Brain pericyte (primary cell): Measurements from ENCODE around the gene THRAP3.
A peak's percentile ranks its signal among the peaks of the same experiment; 100 is the strongest.

Source experiments
- DNase-seq: peaks from one replicate; pipeline ENCODE4 v3.0.0-alpha.2; 2012; ENCODE audit warnings: low read depth, low spot score

THRAP3 gene

DNA sequence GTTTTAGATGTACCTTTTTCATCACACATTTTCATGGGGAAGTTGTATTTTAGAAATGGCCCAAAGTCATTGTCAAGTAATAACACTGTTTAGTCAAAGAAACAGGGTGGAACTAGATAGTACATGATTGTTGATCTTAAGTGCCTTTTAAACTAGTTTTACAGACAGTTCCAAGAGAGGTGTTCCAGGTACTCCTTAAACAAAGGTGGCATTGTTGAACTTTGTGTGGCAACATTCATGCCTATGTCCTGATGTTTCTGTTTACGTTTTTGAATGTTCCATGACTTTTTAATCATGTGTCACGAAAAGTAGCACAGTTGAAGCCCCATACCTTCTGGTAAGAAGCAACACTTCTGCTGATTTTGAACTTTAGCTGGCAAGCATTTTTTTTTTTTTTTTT, 72.8 kb downstream of the THRAP3 start:
- no peak for DNase-seq

DNA sequence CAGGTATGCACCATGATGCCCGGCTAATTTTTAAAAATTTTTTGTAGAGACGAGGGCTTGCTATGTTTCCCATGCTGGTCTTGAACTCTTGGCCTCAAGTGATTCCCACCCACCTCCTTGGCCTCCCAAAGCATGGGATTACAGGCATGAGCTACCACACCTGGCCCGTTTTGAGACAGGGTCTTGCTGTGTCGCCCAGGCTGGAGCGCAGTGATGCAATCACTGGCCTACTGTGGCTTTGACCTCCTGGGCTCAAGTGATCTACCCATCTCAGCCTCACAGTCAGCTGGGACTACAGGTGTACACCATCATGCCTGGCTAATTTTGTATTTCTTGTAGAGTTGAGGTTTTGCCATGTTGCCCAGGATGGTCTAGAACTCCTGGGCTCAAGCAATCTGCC, 74.4 kb downstream of the THRAP3 start:
- no peak for DNase-seq

DNA sequence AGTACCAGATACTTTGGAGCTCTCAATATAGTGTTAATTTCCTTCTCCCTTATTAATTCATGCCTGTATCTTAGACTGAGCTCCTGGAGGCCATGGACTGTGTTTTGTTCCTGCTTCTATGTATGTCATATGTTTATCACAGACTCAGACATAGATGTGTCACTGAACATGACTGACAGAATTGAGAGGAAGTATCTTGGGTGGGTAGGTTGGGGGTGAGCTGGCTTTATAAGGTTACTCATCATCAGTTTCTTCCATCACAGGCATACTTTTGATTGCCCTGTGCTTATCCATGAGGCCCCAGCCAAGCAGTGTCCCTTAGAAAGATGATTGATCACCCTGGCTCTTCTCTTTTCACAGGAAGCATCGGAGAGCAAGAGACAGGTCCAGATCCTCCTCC, 76.3 kb downstream of the THRAP3 start:
- DNase-seq: no peak

DNA sequence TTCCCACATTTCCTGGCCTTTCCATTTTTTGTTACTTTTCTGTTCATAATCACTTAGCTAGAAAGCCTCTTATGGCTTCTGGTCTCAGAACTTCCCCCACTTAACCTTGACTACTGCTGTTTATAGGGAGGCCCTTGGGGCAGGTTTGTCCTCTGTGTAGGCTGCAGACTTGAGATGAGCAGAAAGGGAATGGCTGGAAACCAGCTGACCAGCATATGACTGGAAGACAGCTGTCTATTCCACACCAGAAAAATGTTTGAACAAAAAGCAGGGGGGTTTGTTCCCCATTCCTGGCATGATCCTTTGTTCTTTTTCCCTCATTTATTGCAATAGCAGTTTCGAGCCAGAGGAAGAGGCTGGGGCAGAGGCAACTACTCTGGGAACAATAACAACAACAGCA, 77.0 kb downstream of the THRAP3 start:
- no peak for DNase-seq

DNA sequence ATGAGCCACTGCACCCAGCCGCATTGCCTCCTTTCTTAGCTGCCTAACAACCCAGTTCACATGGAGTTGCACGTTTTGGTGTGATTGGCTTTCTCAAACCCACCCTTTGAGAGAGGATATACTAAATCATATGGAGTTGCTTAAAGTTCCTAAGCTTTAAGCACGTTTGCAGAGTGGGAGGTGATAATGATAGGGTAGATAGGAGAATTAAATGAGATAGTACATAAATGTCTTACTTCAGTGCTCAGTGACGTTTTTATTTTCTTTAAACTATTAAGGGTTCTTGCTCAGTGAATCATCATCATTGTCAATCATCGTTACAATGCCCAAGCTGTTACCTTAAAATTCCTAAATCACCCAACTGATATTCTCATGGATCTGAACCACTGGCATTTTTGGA, 79.0 kb downstream of the THRAP3 start:
- no peak for DNase-seq

DNA sequence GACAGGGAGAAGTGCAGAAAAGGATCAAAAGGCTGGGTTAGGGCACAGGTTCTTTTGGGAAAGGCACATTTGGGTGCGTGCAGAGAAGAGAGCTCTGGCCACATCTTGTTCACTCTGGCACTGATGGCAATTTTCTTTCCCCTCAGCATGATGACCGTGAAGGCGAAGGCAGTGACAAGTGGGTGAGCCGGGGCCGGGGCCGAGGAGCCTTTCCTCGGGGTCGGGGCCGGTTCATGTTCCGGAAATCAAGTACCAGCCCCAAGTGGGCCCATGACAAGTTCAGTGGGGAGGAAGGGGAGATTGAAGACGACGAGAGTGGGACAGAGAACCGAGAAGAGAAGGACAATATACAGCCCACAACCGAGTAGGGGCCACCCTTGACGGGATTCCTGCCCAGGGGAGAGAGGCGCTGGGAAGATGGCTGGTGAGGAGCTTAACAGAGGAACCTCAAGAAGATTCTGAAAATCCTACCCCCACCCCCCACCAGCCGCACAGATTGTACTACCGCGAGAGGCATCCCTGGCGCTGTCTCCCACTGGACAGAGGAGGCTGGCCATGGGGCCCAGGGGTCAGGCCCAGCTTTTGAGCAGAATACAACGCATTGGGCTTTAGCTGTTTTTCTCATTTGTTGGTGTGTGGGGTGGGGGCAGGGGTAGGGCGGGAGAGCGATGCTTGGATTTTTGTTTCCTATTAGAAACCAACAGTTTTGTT, 79.6 kb downstream of the THRAP3 start:
- DNase-seq: no peak

DNA sequence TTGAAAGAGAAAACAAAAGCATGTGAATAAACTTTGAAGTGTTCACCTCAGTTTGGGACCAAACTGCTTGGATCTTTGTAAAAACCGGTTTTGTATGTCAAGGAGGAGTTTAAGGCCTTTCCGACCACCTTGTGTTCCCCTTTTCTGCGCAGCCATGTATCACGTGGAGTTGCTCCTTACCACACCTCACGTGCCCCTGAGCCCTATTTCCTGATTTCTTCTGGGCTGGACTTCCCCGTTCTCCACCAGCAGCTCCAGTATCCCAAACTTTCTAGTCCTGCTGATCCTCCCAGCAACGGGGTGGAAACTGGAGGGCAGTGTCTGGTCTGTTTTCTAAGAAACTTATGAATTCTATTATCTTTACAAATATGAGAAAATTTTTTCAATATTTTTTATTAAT, 80.3 kb downstream of the THRAP3 start:
- DNase-seq: no peak

DNA sequence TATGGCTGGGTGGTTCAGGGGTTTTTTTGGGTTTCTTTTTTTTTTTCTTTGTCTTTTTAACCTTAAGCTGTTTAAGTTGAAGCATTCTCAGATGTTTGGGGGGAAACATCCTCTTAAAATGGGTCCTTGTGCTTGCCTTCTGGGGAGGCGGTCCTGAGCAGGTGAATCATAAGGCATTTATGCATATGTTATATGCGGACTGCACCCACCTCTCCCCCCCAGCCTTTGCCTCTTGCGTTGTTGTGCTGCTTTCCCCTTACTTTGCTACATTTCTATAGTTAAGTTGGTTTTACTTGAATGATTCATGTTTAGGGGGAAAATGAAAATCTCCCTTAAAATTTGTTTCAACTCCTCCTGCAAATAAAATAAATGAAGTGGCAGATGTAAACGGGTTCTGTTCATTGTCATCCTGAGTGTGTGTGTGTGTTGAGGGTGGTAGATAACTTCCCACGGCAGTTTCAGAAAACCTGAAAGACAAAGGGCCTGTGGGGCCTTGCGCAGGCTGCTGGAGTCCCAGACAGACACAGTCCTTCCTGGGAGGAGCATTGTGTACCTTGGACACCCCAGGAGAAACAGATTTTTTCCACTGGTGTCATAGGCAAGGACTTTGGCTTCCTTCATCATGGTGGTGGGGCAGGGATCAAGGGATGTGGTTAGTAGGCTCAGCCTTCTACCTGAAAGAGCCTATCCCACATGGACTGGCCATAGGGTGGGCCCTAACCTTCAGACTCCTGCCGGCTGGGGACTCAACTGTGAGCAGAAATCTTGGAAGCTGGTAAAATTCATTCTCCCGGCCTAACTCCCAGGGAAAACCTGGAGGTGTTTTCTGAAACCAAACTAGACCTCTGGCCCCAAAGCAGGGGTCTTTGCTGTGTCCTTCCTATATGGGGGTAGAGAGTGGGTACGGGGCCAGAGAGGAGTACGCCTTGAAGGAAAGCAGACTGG, 81.0 kb downstream of the THRAP3 start:
- no peak for DNase-seq

DNA sequence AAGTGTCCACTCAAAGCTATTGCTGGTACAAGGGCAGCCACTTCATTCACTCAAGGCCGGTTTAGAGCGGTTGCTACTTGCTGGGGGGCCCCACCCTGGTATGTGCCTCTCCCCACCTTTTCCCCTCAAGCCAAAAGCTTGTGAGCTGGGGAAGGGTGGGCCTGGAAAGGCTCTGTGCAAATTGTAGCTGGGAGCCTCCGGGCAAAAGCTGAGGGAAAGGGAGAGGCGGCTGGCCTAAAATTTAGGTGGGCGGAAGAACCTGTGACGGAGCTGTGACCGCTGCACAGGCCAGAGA, 81.6 kb downstream of the THRAP3 start:
- DNase-seq: no peak

DNA sequence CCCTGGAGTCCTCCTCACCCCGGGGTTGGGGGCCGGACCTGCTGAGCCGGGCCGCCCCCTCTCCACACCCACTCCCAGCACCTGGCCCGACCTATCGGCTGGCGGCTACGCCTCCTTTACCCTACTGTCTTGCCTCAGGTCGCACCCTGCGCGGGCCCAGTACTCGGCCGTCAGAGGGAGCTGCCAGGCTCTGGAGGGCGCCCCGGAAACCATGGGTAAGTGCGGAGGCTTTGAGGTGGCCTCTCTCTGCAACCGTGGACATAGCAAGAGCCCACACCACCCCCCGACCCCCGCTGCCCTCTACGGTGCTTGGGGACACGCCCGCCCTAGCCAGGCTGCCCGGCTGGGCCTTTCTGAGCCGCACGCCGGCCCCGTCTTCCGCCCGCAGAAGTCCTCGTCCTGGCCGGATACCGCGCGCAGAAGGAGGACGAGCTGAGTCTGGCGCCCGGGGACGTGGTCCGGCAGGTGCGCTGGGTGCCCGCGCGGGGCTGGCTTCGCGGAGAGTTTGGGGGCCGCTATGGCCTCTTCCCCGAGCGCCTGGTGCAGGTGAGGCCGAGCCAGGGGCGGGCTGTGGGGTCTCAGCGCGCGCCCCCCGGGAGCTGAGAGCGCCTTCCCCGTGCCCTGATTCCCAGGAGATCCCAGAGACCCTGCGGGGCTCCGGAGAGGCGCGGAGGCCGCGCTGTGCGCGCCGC, 82.1 kb downstream of the THRAP3 start, which contains the start of gene SH3D21:
SH3D21 (plus strand) TSS at position 159 of the 692 bp plus-strand sequence; CDS start at position 212, 53 bp downstream.
- no peak for DNase-seq

DNA sequence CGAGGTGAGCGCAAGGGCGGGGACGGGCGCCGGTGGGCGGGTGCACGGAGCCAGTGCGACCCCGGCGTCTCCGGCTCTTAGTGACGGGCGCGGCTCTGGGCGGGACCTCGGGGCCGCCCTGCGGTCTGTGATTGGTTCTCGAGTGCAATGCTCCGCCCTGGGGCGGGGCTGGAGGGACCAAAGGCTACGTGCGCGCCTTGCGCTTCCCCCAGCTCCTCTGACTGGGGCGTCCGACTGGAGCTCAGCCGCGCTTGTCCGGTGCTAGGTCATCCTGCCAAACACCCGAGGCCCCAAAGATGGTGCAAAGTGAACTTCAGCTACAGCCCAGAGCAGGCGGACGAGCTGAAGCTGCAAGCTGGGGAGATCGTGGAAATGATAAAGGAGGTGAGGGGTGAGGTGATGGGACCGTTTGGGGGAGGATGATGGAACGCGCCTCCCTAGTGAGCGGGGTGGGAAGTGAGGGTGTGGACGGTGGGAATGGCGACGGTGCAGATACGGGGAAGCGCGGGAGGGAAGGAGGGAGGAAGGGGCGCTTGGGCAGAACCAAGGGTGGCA, 82.7 kb downstream of the THRAP3 start:
- peak; percentile 63 for DNase-seq

DNA sequence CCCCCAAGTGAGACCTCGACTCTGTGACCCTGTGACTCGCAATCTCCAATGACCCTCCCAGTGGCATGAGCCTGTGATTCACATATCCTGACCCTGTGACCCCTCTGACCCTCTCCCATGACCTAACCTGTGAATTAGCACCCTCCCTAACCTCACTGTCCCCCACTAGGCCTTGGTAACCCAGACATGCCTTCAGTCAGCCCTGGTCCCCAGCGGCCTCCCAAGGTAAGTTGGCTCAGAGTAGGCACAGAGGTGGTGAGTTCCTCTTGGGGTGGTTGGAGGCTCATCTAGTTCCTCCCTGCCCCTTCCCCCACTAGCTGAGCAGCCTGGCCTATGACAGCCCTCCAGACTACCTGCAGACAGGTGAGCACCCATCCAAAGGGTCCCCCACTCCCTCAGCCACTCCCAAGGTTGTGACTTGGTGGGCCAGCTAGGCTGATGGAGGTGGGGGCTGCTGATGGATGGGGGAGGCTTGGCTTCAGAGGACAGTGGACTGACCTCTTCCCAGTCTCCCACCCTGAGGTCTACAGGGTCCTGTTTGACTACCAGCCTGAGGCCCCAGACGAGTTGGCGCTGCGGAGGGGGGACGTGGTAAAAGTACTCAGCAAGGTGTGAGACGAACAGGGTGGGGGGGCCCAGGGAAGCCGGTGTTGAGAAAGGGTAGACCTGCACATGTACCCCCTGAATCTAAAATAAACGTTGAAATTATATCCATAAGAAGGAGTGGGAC, 83.5 kb downstream of the THRAP3 start:
- no peak for DNase-seq

DNA sequence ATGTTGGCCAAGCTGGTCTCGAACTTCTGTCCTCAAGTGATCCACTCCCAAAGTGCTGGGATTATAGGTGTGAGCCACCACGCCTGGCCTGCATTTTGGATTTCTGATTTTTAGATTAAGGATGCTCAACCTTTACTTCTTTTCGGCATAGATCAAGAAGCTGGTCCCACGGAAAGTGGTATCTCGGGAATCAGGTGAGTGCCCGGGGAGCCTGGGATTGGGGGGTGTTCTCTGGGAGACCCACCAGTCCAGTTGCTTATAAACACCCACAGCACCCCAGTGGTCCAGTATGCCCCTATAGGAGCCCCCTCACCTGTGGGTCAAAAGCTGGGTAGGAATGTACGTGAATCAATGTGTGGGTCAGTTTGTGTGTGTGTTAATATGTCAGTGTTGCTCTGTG, 85.2 kb downstream of the THRAP3 start:
- no peak for DNase-seq

DNA sequence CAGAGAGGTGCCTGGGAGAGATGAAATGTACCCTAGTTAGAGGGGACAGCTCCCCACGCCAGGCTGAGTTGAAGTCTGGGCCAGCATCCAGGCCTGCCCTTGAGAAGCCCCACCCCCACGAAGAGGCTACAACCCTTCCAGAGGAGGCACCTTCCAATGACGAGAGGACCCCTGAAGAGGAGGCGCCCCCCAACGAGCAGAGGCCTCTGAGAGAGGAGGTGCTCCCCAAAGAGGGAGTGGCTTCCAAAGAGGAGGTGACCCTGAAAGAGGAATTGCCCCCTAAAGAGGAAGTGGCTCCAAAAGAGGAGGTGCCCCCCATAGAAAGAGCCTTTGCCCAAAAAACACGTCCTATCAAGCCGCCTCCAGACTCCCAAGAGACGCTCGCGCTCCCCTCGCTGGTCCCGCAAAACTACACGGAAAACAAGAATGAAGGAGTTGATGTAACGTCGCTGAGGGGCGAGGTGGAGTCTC, 96.1 kb downstream of the THRAP3 start:
- no peak for DNase-seq

DNA sequence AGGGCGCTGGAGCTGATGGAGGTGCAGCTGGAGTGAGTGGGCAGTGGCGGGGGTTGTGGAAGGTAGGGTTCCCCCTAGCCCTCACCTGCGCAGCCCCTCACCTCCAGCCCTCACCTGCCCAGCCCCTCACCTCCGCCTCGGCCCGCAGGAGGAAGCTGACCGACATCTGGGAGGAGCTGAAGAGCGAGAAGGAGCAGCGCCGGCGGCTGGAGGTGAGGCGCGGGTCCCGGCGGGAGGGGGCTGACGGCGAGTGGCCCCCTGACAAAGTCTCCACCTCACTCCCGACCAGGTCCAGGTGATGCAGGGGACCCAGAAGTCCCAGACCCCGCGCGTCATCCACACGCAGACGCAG, 96.5 kb downstream of the THRAP3 start:
- no peak for DNase-seq

DNA sequence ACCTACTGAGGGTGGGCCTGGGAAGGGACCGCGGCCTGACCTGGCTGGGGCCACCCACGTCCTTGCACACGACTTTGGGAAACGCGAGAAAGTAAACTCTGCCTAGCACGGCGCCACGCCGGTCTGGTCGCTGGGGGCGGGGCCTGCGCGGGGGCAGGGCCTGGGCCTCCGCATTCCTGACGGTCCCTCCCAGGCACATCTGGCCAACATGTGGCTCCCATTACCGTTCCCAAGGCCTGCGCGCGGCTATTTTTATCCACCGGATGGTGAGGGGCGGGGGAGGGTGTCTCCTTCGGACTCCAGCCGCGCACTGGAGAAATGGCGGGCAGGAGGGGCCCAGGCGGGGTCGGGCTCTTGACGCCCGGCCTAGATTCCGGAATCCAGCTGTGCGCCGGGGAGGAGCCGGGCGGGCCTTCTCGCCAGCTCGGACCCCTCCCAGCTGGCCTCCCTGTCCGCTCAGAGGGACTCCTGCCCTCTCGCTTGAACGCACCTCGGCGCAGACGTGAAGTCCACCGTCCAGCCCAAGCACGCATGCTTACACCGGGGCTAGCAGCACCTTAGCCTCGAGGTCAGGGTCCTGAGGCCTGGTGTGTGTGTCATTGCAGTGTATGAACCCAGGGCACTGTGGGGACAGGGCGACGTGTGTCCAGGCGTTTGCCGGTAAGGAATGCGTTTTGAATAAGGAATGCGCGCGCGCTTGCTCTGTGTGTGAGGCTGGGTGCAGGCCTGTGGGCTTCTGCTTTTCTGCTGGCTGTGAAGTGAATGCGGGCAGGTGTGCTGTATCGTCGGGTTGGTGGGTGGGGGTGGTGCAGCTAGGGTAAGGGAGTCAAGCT, 97.1 kb downstream of the THRAP3 start:
- DNase-seq: peak; percentile 88

DNA sequence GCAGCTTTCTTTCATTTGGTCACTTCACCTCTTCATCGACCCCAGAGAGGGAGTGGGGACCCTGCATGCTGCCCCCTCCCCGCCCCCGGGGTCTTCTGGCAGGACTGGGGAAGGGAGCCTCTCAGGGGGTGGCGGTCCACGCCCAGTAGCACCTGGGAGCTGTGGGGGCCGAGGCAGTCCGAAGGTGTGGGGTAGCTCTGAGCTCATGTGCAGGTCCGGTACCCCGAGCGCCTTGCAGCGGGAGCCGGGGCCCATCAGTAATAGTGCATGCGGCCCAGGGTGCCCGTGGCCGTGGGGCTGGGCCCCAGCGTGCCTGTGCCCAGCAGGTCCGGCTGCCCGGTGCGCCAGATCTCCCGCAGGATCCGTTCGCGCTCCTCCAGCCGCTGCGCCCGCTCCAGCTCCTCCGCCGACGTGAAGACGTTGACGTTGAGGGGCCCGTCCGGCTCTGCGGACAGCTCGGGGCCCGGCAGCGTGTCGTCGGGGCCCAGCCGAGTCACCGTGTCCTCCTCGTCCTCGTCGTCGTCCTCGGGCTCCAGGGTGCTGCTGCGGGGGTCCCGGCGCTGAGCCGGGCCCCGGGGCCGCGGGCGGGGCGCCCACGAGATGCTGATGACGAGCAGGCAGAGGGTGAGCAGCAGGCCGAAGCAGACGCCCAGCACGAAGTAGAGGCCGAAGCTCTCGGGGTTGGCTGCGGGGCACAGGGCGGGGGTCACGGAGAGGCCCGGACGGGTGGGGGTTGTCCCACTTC, 98.0 kb downstream of the THRAP3 start:
- DNase-seq: no peak

DNA sequence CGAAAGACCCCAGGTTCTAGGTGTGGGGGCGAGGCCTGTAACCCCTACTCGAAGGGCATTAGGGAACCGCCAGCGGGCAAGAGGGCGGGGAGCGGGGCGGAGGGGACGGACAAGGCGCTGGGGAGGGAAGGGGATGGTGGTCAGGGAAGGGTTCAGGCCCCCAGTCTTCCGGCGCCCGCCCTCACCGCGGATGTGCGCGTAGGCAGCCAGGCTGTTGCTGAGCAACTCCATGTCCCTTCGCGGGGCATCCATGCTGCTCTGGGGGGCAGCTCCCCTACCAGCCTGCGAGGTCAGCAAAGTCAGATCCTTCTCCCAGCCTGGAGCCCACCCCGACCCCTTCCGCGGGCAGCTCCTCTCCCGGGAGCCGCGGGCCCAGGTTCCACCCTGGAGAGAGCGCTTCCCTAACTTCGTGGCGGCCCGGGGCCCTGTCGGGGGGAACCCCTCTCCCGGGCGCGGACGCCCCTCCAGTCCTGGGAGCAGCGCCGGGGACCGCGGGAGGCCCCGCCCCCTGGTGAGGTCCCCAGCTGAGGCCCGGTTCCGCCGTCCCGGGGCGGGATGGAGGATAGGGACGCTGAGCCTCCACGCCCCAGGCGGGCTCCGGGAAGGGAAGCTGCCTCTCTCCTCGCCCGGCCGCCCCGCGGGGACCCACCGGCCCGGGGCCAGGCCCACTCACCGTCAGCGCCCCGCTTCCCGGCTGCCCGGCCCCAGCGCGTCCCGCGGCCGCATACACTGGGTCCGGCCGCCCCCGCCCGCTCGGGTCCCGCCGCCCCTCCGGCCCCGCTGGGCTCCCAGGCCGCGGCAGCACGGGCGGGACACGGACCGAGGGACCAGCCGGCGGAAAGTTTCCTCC, 98.8 kb downstream of the THRAP3 start:
- DNase-seq: no peak
